Activated CD4-positive, alpha-beta T cell treated with anti-CD3 and anti-CD28 coated beads, Interleukin-2, amount 10 ng/mL, durations not matched to agents 7 days and 5 days (primary cell): ENCODE results near the gene KCTD21. TPM values are rescaled to one million over a fixed set of nuclear protein-coding genes. Genes with fewer than 3 reads are reported as not detected.
"Not testable (repeated sequence)": the region's sequence is repeated elsewhere in the genome, so short reads cannot be mapped to it uniquely, and the experiment has no call there.

ENCODE experiments used
- CTCF ChIA-PET: fragments of 350-600 bp; sonication (Branson Sonifier 250); formaldehyde crosslinking; loops from one replicate; lab custom pipeline; 2021; ENCODE audit warnings: antibody characterized with exemption; lab: Charles Lee
- POLR2A ChIA-PET: fragments of 350-600 bp; sonication (Branson Sonifier 250); formaldehyde crosslinking; loops from one replicate; lab custom pipeline; 2021; ENCODE audit warnings: antibody characterized with exemption; lab: Charles Lee
- DNase-seq: peaks from one replicate; pipeline ENCODE4 v3.0.0-alpha.2; 2020
- H3K27ac Mint-ChIP-seq: one replicate; pipeline ENCODE4 v1.8.0; 2021; ENCODE audit warnings: mild to moderate bottlenecking, moderate library complexity, mixed read lengths
- H3K27me3 Mint-ChIP-seq: one replicate; pipeline ENCODE4 v1.8.0; 2021; ENCODE audit warnings: mixed read lengths
- H3K36me3 Mint-ChIP-seq: one replicate; pipeline ENCODE4 v1.8.0; 2021; ENCODE audit warnings: low read depth, mixed read lengths
- H3K4me1 Mint-ChIP-seq: one replicate; pipeline ENCODE4 v1.8.0; 2021; ENCODE audit warnings: mixed read lengths
- H3K4me3 Mint-ChIP-seq: one replicate; pipeline ENCODE4 v1.8.0; 2021; ENCODE audit warnings: mild to moderate bottlenecking, moderate library complexity, mixed read lengths
- H3K9me3 Mint-ChIP-seq: one replicate; pipeline ENCODE4 v1.8.0; 2021; ENCODE audit warnings: mixed read lengths
- total RNA-seq, 2 experiments: library from RNA; stranded (reverse); gene quantifications; one replicate each; pipeline ENCODE4 v1.2.3, GENCODE V29; 2021

Gene KCTD21
- total RNA-seq, 2 experiments from 2014 or later = 8.9 TPM

DNA sequence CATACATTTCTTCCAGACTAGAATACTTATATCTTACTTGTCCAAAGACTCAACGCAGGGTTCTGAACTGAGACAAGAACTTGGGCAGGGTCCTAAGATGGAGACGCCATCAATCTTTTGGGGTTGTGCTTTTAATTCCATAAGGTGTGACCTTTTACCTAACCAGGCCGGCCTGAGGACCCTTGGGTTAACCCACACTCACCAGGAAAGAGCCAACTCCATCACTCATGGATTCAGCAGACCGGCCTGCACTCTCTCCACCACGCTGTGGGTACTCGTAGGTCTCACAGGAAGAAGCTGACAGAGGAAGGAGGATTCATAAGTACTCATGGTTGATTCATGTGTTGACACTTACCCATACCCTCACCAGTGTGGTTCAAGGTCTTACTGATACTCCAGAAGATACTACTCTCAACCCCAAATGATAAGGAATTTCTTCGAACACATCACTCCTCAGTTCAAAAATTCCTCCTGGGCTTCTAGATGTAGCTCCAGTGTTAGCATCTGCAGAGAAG is 36.5 kb upstream of the KCTD21 start:
- Mint-ChIP-seq H3K4me3 (no peak overlapping the region), H3K27me3 (no peaks in the 10 kb centered on the region), H3K9me3 (no peaks in the 10 kb centered on the region), H3K27ac (no peak overlapping the region), H3K4me1 (peaks cover 60% of the 10 kb centered on the region), H3K36me3 (peaks cover 51% of the 10 kb centered on the region)
- ChIA-PET POLR2A (no interaction called here), CTCF (no interaction called here)
- no peak for DNase-seq

DNA sequence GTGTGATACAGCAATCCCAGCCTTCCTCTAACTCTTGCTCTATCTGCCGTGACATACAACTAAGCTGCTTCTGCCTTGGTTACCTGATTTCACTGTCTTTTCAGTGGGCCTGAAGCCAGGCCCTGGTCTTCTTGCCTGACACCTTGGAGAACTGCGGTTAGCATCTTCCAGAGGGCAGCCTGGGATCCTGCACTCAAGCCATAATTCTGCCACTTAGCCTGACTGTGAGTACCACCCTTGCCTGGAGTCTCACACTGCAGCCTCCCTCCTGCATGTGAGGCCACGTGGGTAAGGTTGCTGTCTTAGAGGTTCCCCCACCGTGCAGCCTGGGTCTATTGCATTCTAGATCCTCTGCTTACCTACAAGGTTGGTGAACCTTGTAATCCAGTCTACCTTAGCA is 36.1 kb upstream of the KCTD21 start:
- H3K36me3 Mint-ChIP-seq = peaks cover 47% of the 10 kb centered on the region
- peaks cover 56% of the 10 kb centered on the region for H3K4me1 Mint-ChIP-seq
- ChIA-PET POLR2A (no interaction called here), CTCF (interaction anchor here (0.6 kb wide), 1 partner anchor 360 kb away, joined by 3 read pairs; no protein-coding TSS in a partner anchor)
- H3K27ac Mint-ChIP-seq = no peak overlapping the region
- H3K4me3 Mint-ChIP-seq = no peak overlapping the region
- no peak for DNase-seq
- H3K27me3 Mint-ChIP-seq = no peaks in the 10 kb centered on the region
- no peaks in the 10 kb centered on the region for H3K9me3 Mint-ChIP-seq

DNA sequence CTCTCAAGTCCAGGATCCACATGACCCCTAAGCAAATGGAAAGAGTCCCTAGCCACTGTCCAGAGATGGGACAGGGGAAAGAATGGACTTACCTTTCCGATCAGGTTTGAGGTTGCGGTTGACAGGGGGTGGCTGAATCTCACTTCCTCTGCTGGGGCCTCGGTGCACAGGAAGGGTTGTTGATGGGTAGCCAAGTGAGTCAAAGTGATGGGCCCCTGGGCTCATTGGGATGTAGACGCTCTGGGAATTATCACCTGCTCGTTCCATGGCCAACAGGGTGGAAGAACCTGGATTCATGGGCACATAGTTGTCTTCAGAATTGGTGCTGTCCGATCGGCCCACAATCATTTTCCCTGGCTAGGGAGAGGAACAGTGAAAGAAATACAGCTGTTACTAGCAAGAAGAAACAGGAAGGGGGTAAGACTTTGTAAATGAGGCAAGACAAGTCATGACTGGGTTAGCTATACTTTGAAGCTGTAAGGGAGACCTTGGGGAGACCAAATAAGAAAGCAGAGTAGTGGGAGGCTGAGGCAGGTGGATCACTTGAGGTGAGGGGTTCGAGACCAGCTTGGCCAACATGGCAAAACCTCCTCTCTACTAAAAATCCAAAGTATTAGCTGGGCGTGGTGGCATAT is 35.0 kb upstream of the KCTD21 start:
- no peaks in the 10 kb centered on the region for H3K27me3 Mint-ChIP-seq
- H3K4me1 Mint-ChIP-seq = peaks cover 46% of the 10 kb centered on the region
- ChIA-PET POLR2A (no interaction called here), CTCF (interaction anchor here (0.6 to 1.4 kb wide), 2 partner anchors 13 to 30 kb away, joined by 3 to 4 read pairs; no protein-coding TSS in a partner anchor)
- no peaks in the 10 kb centered on the region for H3K9me3 Mint-ChIP-seq
- no peak for DNase-seq
- H3K36me3 Mint-ChIP-seq = peaks cover 44% of the 10 kb centered on the region
- no peak overlapping the region for H3K27ac Mint-ChIP-seq
- no peak overlapping the region for H3K4me3 Mint-ChIP-seq

DNA sequence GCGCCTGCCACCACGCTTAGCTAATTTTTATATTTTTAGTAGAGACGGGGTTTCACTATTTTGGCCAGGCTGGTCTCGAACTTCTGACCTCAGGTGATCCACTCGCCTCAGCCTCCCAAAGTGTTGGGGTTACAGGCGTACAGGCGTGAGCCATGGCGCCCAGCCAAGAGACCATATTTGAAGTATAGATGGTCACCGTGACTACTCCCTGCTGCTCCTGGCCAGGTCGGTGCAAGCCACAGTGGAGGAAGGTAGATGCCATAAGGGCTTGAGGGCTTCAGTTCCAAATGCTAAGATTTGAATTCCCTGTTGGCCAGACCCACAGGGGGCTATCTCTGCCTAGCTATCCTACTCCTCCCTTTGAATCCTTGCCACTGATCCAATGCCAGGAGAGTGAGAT is 34.3 kb upstream of the KCTD21 start:
- DNase-seq, H3K4me3 Mint-ChIP-seq, H3K27ac Mint-ChIP-seq, POLR2A ChIA-PET, H3K9me3 Mint-ChIP-seq, H3K27me3 Mint-ChIP-seq: not testable (repeated sequence)
- Mint-ChIP-seq H3K36me3 (peaks cover 49% of the 10 kb centered on the region), H3K4me1 (peaks cover 39% of the 10 kb centered on the region)
- CTCF ChIA-PET = interaction anchor here (1.4 kb wide), 1 partner anchor 30 kb away, joined by 4 read pairs; no protein-coding TSS in a partner anchor

DNA sequence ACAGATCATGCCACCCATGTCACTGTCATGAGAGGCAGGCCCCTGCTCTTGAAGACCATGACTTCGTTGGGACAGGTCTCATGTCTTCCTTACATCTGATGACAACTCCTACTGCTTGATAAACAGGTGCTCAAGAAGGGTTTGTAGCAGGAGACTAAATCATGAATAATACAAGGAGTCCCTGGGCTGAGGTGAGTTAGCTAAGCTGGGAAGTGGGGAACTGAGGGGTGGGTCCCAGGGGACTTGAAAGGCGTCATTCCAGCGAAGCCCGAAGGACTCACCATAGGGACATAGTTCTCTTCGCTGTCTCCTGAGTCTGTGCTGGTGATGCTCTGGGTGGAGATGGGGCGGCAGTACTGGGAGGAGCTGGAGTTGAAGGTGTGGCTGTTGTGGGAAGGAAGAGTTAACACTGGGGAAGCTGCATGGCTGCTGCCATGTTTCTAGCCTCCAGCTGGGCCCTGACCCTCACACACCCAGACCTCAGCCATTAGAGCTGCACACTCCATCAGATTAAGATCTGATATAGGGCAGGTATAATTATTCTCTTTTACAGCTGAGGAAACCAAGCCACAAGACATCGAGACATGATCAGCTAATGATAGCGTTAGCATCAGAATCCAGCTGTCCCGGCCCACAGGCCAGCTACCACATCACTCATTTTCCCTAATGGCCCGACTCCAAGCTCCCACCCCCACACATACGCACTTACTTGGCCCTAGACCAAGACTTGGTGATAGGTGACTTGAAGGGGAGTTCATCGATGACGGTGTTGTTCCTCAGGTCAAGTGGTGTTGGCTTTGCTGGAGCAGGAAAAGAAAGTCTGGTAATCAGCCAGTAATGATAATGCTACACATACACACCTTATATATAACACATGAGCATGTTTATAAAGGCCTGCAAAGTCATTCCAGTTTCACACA is 33.2 kb upstream of the KCTD21 start:
- POLR2A ChIA-PET = no interaction called here
- no peak for DNase-seq
- Mint-ChIP-seq H3K4me1 (peaks cover 34% of the 10 kb centered on the region), H3K4me3 (no peak overlapping the region), H3K27ac (no peak overlapping the region), H3K27me3 (no peaks in the 10 kb centered on the region), H3K9me3 (no peaks in the 10 kb centered on the region), H3K36me3 (peaks cover 53% of the 10 kb centered on the region)
- CTCF ChIA-PET = interaction anchor here (0.8 to 1.1 kb wide), 2 partner anchors 176 to 343 kb away, joined by 3 to 4 read pairs; no protein-coding TSS in a partner anchor

DNA sequence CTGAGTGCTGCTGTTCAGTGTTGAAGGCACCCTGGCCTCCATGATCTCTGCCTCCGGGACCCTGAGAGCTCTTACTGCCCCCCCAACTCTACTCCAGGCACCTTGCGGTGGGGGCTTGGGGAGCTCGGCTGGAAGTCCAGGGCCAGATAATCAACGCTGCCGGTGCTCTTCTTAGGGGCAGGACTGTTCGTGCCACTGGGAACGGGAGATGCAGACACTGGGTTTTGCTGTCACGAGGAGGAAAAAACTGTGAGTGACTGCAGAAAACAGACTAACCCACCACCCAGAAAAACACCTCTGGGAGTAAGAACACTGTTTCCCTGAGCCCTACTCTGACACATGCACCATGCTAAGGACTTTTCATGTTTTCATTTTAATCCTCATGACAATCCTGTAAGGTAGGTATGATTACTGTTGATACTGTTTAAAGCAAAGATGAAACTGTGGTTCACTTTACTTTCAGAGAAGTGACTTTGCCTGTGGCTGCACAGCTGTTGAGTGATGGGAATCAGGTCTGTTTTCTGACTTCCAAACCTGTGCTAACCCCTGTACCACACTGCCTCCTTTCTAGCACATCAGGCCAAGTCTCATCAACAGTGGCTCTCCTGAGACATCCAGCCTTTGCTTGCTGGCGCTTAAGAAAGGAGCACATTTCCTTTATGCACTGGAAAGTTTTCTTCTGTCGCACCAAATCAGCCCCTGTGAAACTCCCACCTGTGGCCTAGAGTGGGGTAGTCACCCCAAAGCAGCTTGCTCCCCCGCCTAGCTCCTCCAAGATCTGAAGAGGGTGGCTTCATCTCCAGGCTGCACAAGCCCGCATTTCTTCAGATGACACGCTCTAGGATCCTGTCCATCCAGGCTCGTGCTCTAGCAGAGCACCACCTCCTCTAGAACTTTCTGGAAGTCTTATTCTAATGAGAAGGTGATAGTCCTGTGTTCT is 32.1 kb upstream of the KCTD21 start:
- POLR2A ChIA-PET = no interaction called here

DNA sequence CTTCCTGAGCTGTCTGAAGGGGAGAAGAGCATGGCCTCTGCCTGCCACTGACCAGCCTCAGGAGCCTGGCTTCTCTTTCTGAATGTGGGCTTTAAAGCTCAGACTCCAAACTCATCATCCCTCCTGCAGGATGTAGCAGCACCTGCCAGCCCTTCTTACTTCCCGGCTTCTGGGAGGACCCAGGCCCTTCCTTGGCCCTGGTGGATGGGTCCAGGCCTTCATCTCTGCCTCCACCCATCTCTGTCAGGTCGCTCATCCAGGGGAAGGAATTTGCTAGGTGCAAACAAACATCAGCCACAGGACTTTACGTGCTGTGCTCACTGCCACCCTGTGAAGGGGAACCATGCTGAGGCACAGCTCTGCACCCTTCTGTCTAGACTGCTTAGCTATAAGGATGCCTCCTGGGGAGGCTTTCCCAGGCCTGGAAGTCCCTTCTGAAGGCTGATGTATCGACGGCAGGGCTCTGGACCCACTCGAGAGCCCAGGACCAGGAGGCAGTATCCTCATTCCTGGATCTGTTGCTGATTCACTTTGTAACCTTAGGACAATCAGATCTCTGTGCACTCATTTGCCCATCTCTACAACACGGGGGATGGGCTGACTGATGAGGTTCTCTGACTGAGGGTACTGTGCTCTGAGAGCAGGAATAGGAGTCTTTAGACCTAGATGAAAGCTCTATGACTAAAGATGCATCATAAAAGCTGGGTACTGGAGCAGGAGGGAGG is 31.2 kb upstream of the KCTD21 start:
- ChIA-PET POLR2A (no interaction called here), CTCF (interaction anchor here (1.1 to 1.6 kb wide), 2 partner anchors 9 to 345 kb away, joined by 3 to 7 read pairs; no protein-coding TSS in a partner anchor)
- Mint-ChIP-seq H3K4me1 (peaks cover 23% of the 10 kb centered on the region), H3K36me3 (peaks cover 56% of the 10 kb centered on the region), H3K4me3 (no peak overlapping the region), H3K9me3 (no peaks in the 10 kb centered on the region), H3K27me3 (no peaks in the 10 kb centered on the region), H3K27ac (no peak overlapping the region)
- DNase-seq = no peak

More for the DNA sequence above, 32.1 kb upstream of the KCTD21 start:
- CTCF ChIA-PET = interaction anchor here (0.9 to 1.6 kb wide), 4 partner anchors 8 to 344 kb away, joined by 3 to 7 read pairs (median 4); no protein-coding TSS in a partner anchor
- no peaks in the 10 kb centered on the region for H3K9me3 Mint-ChIP-seq
- peak overlapping the region; percentile 41 for H3K27ac Mint-ChIP-seq
- DNase-seq = no peak
- H3K36me3 Mint-ChIP-seq = peaks cover 58% of the 10 kb centered on the region
- H3K4me3 Mint-ChIP-seq = no peak overlapping the region
- H3K4me1 Mint-ChIP-seq = peaks cover 29% of the 10 kb centered on the region
- H3K27me3 Mint-ChIP-seq = no peaks in the 10 kb centered on the region

DNA sequence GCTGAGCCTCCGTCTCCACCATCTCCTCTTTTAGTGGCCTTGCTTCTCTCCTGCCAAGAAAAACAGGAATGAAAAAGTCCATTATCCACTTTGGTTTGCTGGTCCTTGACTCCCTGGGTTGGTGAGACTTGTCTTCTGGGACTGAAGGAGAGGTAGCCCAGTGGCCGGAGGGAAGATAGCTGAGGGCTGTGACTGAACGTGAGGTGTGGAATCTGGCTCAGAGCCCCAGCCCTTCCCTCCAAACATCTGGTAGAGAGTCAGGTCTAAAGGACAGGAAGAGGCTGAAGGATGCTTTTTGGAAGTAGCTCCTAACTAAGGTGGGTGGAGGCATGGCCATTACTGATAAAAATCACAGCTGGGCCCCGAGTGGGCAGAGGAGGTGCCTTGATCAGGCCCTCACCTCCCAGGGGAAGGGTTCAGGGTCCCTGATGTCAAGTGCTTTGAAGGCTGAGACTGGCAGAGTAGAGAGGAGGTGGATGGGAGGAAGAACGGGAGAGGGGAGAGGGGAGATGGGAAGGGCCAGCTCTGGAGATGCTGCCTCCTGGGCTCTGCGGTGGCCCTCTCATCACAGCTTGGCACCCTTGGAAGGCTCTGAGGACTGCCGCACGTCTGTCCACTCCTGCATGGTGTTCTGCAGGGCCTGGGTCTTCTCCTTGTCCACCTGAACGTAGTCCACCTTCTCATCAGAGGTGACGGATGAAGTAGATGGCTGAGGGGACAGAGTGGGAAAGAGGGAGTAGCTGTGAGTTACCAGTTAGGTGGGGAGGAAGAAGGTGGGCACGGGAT is 30.5 kb upstream of the KCTD21 start:
- H3K4me3 Mint-ChIP-seq = no peak overlapping the region
- CTCF ChIA-PET = interaction anchor here (0.6 to 1.6 kb wide), 3 partner anchors 9 to 346 kb away, joined by 3 to 7 read pairs (median 3); no protein-coding TSS in a partner anchor
- H3K27me3 Mint-ChIP-seq = no peaks in the 10 kb centered on the region
- peaks cover 23% of the 10 kb centered on the region for H3K4me1 Mint-ChIP-seq
- H3K36me3 Mint-ChIP-seq = peaks cover 55% of the 10 kb centered on the region
- POLR2A ChIA-PET = no interaction called here
- H3K9me3 Mint-ChIP-seq = no peaks in the 10 kb centered on the region
- H3K27ac Mint-ChIP-seq = no peak overlapping the region
- DNase-seq = no peak

DNA sequence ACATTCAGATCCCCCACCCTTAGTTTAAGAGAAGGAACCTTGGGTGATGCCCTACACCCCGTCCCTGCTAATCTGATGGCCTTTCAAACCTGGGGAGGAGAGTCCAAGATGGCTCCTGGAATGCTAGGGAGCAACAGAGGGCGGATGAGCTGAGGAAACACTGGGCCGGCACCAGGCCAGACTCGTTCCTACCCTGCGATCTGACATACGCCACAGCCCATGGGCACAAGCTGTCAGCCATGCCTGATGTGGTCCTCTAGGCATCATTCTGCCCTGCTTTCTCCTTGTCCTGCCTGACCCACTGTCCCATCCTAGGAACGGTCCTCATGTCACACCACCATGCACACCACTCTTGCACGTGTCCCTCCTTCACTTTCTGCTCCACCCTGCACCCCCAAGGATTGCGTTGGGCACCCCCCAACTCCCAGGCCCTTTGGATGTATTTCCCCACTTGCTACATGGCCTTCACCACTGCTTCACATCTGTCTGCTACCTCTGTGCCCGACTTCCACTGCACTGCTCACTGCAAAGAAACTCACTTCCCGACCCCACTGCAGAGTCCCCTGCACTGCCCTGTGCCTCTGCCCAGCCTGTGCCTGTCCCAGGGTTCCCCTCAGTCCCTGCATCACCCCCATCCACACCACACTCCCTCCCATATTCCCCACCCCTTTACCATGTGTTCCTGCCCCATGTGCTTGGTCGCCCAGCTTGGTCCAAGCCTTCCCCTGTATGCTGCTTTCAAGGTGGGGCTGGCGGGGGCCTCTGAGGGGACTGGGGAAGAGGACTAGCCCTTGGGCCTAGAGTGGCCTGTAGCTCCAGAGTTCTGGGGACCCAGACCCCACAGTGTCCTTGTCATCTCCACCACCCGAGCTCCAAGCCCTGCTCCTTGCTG is 29.5 kb upstream of the KCTD21 start:
- CTCF ChIA-PET = interaction anchor here (0.6 to 1.2 kb wide), 3 partner anchors 10 to 155 kb away, joined by 3 to 5 read pairs (median 3); no protein-coding TSS in a partner anchor
- DNase-seq = no peak

DNA sequence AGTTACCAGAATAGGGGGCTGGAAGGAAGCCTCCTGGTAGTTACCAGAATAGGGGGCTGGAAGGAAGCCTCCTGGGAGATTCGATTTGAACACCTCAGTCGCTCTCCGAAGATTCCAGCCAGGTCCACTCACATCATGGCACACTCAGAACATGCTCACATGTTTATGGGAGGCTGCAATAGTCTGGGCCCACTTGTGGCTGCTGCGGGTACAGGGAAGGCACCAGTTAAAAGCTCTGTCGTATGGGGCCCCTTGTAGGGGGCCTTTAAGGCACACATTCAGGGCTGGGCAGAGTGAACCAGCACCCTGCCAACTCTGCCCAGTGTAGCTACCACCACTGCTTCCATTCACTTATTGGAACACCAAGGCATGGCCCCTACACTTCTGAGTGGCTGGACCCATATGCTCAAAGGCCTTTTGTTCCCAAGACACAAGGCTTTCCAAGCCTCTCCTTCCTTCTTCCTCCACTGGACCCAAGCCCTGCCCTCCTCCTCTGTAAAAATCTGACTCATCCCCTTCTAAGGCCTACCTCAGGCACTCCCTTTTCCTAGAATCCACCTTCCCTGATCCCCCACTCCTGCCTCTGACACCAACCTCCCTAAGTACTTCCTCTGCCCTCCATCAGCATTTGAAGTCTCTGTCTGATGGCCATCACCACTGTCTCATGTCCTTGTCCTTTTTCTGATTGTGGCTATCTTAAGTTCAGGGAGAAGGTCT is 28.3 kb upstream of the KCTD21 start:
- no peak overlapping the region for H3K27ac Mint-ChIP-seq
- ChIA-PET CTCF (interaction anchor here (0.6 to 1.6 kb wide), 3 partner anchors 11 to 95 kb away, joined by 3 to 6 read pairs (median 5); no protein-coding TSS in a partner anchor), POLR2A (no interaction called here)
- no peaks in the 10 kb centered on the region for H3K27me3 Mint-ChIP-seq
- peaks cover 21% of the 10 kb centered on the region for H3K4me1 Mint-ChIP-seq
- H3K4me3 Mint-ChIP-seq = no peak overlapping the region
- no peaks in the 10 kb centered on the region for H3K9me3 Mint-ChIP-seq
- DNase-seq = no peak
- peaks cover 51% of the 10 kb centered on the region for H3K36me3 Mint-ChIP-seq

More for the DNA sequence above, 29.5 kb upstream of the KCTD21 start:
- Mint-ChIP-seq H3K4me1 (peaks cover 21% of the 10 kb centered on the region), H3K27ac (no peak overlapping the region), H3K4me3 (no peak overlapping the region), H3K36me3 (peaks cover 48% of the 10 kb centered on the region), H3K27me3 (no peaks in the 10 kb centered on the region), H3K9me3 (no peaks in the 10 kb centered on the region)
- POLR2A ChIA-PET = no interaction called here
